Neural progenitor cell (in vitro differentiated cells): ENCODE results near the gene MTHFS.

ENCODE experiments used
- CTCF ChIP-seq: fragments of 200-600 bp; sonication (generic); IDR thresholded peaks from 2 replicates; pipeline ENCODE4 v1.5.1; 2017; ENCODE audit warnings: antibody characterized with exemption, mild to moderate bottlenecking
- EZH2 ChIP-seq: fragments of 200-600 bp; sonication (generic); IDR thresholded peaks from 2 replicates; pipeline ENCODE4 v1.6.1; 2017; ENCODE audit warnings: antibody characterized with exemption, mild to moderate bottlenecking, moderate library complexity
- EZH2phosphoT487 ChIP-seq: fragments of 200-600 bp; sonication (generic); IDR thresholded peaks from 2 replicates; pipeline ENCODE4 v1.6.1; 2017; ENCODE audit warnings: antibody characterized with exemption

DNA sequence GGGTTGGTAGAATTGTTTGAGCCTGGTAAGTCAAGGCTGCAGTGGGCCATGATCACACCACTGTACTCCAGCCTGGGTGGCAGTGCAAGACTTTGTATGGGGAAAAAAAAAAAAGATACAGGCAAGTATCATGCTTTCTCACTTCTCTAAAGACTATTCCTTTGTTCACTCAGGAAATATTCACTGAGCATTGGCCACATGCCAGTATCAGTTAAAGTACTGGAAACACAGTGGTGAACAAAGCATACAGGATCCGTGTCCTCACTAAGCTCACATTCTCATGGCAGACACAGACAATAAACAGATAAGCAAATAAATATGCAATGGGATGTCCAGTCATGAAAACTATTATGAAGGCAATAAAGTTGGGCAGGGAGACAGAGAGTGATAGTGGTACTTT lies 5.1 kb upstream of the MTHFS start:
- TF ChIP-seq CTCF (no peak), EZH2 (no peak), EZH2phosphoT487 (no peak)
